Prostate gland (tissue), 2 donors: ENCODE results near the gene ATP1A1.

Experiments
- CTCF ChIP-seq, 4 experiments: fragments of 200-600 bp in 2 of 4; fragments of 450-650 bp in 2 of 4; sonication (generic) in 2 of 4; IDR thresholded peaks; 1 replicate in 3 of 4; 2 replicates in 1 of 4; pipeline ENCODE4 v1.5.1; 2016 to 2019; ENCODE audit warnings: antibody characterized with exemption in 4 of 4, mild to moderate bottlenecking in 2 of 4, moderate library complexity in 2 of 4
- POLR2A ChIP-seq: fragments of 450-650 bp; IDR thresholded peaks from one replicate; pipeline ENCODE4 v1.6.1; 2016; ENCODE audit warnings: antibody characterized with exemption, mild to moderate bottlenecking
- POLR2AphosphoS5 ChIP-seq: sonication (generic); formaldehyde crosslinking; IDR thresholded peaks from one replicate; pipeline ENCODE4 v1.6.1; 2017; ENCODE audit warnings: antibody characterized with exemption

GRCh38 chr1:116391185-116391584 is 18.1 kb downstream of the ATP1A1 start:
- TF ChIP-seq CTCF (IDR thresholded peaks at IDR 0.05) (no peak), POLR2A (no peak), POLR2AphosphoS5 (no peak)
